Endodermal cell (in vitro differentiated cells): ENCODE results near the gene OBP2A. TPM values are rescaled to one million over a fixed set of nuclear protein-coding genes. Genes with fewer than 3 reads are reported as not detected.
A peak's percentile ranks its signal among the peaks of the same experiment; 100 is the strongest.
"Not testable (repeated sequence)": the region's sequence is repeated elsewhere in the genome, so short reads cannot be mapped to it uniquely, and the experiment has no call there.

Experiments
- DNase-seq: peaks from one replicate; pipeline ENCODE4 v3.0.0-alpha.2; 2017
- H3K27ac ChIP-seq: 2 replicates; pipeline ENCODE4 v1.5.1; 2013; ENCODE audit warnings: mild to moderate bottlenecking, low read depth, low read length, moderate library complexity
- H3K27me3 ChIP-seq: 2 replicates; pipeline ENCODE4 v1.6.1; 2013; ENCODE audit warnings: mild to moderate bottlenecking, low read length, moderate library complexity; ENCODE audit not compliant: insufficient read depth, control insufficient read depth, poor library complexity, severe bottlenecking
- H3K36me3 ChIP-seq: 2 replicates; pipeline ENCODE4 v1.7.0; 2013; ENCODE audit warnings: mild to moderate bottlenecking, low read length, moderate library complexity; ENCODE audit not compliant: control insufficient read depth, insufficient read depth
- H3K4me1 ChIP-seq: one replicate; pipeline ENCODE4 v1.7.0; 2013; ENCODE audit warnings: low read length; ENCODE audit not compliant: control insufficient read depth, insufficient read depth
- H3K4me3 ChIP-seq: 2 replicates; pipeline ENCODE4 v1.5.1; 2013; ENCODE audit warnings: mild to moderate bottlenecking, low read length, moderate library complexity
- H3K9ac ChIP-seq: 2 replicates; pipeline ENCODE4 v1.6.1; 2013; ENCODE audit warnings: mild to moderate bottlenecking, low read length, moderate library complexity; ENCODE audit not compliant: poor library complexity, severe bottlenecking; ENCODE audit errors: extremely low read depth
- H3K9me3 ChIP-seq: 2 replicates; pipeline ENCODE4 v1.6.1; 2013; ENCODE audit warnings: mild to moderate bottlenecking, low read length, moderate library complexity; ENCODE audit not compliant: control insufficient read depth
- H3K27ac Mint-ChIP-seq: 2 replicates; pipeline ENCODE4 v1.8.0; 2020; ENCODE audit warnings: mixed read lengths
- H3K27me3 Mint-ChIP-seq: 2 replicates; pipeline ENCODE4 v1.8.0; 2021; ENCODE audit warnings: mild to moderate bottlenecking, mixed read lengths; ENCODE audit not compliant: insufficient read depth
- H3K36me3 Mint-ChIP-seq: 2 replicates; pipeline ENCODE4 v1.8.0; 2020; ENCODE audit warnings: low read depth, mixed read lengths
- H3K4me1 Mint-ChIP-seq: 2 replicates; pipeline ENCODE4 v1.8.0; 2020; ENCODE audit warnings: mixed read lengths
- H3K4me3 Mint-ChIP-seq: 2 replicates; pipeline ENCODE4 v1.8.0; 2020; ENCODE audit warnings: mild to moderate bottlenecking, moderate library complexity, mixed read lengths
- H3K9me3 Mint-ChIP-seq: 2 replicates; pipeline ENCODE4 v1.8.0; 2020; ENCODE audit warnings: mild to moderate bottlenecking, mixed read lengths
- CTCF ChIP-seq: fragments of 200-600 bp; sonication (generic); conservative IDR thresholded peaks from 2 replicates; pipeline ENCODE4 v1.5.0; 2021; ENCODE audit warnings: antibody characterized with exemption, mild to moderate bottlenecking
- WGBS, 2 experiments: methylation state at CpG; one replicate each; pipeline versions ENCODE4 v1.1.5 to v1.1.7; 2013; ENCODE audit warnings: missing lambda C conversion rate in 2 of 2, mixed read lengths in 1 of 2; ENCODE audit not compliant: insufficient coverage in 1 of 2, insufficient read length in 1 of 2; 5-methylcytosine and 5-hydroxymethylcytosine counted together
- total RNA-seq, 2 donors: library from RNA; stranded (reverse); fragmentation: NEBNext Ultra II Directional in 1 of 2; extraction: Animal tissue kit (Norgen Biotek cat#: 25700) in 1 of 2; gene quantifications; 2 replicates in 1 of 2; 3 replicates in 1 of 2; pipeline ENCODE4 v1.2.1, GENCODE V29; 2021

Gene OBP2A
- total RNA-seq, 2 donors from 2014 or later = not detected

GRCh38 chr9:135512241-135512603, 33.7 kb upstream of the OBP2A start:
- DNase-seq = peak; percentile 36
- no peaks in the 10 kb centered on the region for H3K9me3 ChIP-seq
- Mint-ChIP-seq H3K27me3 (peaks cover 2% of the 10 kb centered on the region), H3K27ac (no peak overlapping the region), H3K9me3 (peaks cover 8% of the 10 kb centered on the region), H3K36me3 (no peaks in the 10 kb centered on the region), H3K4me3 (no peak overlapping the region), H3K4me1 (no peaks in the 10 kb centered on the region)
- no peaks in the 10 kb centered on the region for H3K36me3 ChIP-seq
- no peak overlapping the region for H3K27ac ChIP-seq
- H3K27me3 ChIP-seq = no peaks in the 10 kb centered on the region
- no peaks in the 10 kb centered on the region for H3K4me1 ChIP-seq
- no peak for TF ChIP-seq CTCF
- WGBS, 2 experiments = 94 to 95% methylated on average over 7 to 10 of the region's 10 CpGs
- no peak overlapping the region for H3K9ac ChIP-seq
- no peak overlapping the region for H3K4me3 ChIP-seq

GRCh38 chr9:135512904-135513303, 33.0 kb upstream of the OBP2A start:
- Histone ChIP-seq H3K4me1 (no peaks in the 10 kb centered on the region), H3K36me3 (no peaks in the 10 kb centered on the region), H3K27ac (no peak overlapping the region), H3K9me3 (no peaks in the 10 kb centered on the region), H3K4me3 (no peak overlapping the region), H3K27me3 (no peaks in the 10 kb centered on the region), H3K9ac (no peak overlapping the region)
- Mint-ChIP-seq H3K4me1 (no peaks in the 10 kb centered on the region), H3K36me3 (no peaks in the 10 kb centered on the region), H3K27ac (no peak overlapping the region), H3K9me3 (peaks cover 8% of the 10 kb centered on the region), H3K4me3 (no peak overlapping the region), H3K27me3 (peaks cover 2% of the 10 kb centered on the region)
- no peak for TF ChIP-seq CTCF
- 80 to 92% methylated on average over 1 to 7 of the region's 7 CpGs for WGBS, 2 experiments
- peak; percentile 41 for DNase-seq

- no peak overlapping the region for H3K27ac Mint-ChIP-seq
- DNase-seq = peak; percentile 46
- peaks cover 8% of the 10 kb centered on the region for H3K9me3 Mint-ChIP-seq
- H3K4me3 Mint-ChIP-seq = no peak overlapping the region
- Histone ChIP-seq H3K4me1 (no peaks in the 10 kb centered on the region), H3K27ac (no peak overlapping the region), H3K4me3 (no peak overlapping the region), H3K27me3 (no peaks in the 10 kb centered on the region), H3K9ac (no peak overlapping the region), H3K9me3 (no peaks in the 10 kb centered on the region), H3K36me3 (no peaks in the 10 kb centered on the region)
- no peak for TF ChIP-seq CTCF
- no peaks in the 10 kb centered on the region for H3K27me3 Mint-ChIP-seq
- no peaks in the 10 kb centered on the region for H3K36me3 Mint-ChIP-seq
- no peaks in the 10 kb centered on the region for H3K4me1 Mint-ChIP-seq
- WGBS, 2 experiments = 90 to 97% methylated on average over 19 of the region's 19 CpGs
Measured at GRCh38 chr9:135513351-135513846, 32.5 kb upstream of the OBP2A start.

DNA sequence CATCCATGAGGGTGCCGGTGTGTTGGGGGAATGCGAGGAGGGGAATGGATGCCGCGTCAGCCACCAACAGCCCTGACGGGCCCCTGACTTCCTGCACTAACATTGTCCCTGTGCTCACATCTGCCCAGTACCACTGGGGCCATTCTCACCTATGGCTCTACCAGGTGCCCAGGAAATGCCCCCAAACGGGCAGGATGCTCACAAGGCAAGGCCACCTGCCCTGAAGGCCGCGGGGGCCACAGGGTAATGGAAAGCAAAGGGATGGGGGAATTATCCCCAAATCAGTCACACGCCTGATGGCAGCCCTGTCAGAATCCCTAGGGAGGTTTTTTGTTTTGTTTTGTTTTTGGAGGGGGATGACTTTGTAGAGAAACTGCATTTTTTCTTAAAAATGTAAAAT, 32.0 kb upstream of the OBP2A start:
- 91% methylated on average over 9 of the region's 9 CpGs; no CpG with 5 or more reads in 1 of the 2 experiments for WGBS, 2 experiments
- H3K36me3 Mint-ChIP-seq, H3K27ac ChIP-seq, H3K4me1 ChIP-seq, H3K4me1 Mint-ChIP-seq, H3K27me3 Mint-ChIP-seq, DNase-seq, H3K36me3 ChIP-seq, H3K9me3 ChIP-seq, H3K4me3 Mint-ChIP-seq, H3K9ac ChIP-seq, H3K27me3 ChIP-seq, H3K27ac Mint-ChIP-seq, H3K9me3 Mint-ChIP-seq, H3K4me3 ChIP-seq: not testable (repeated sequence)
